ENCODE data around the gene DYNLL2.

GRCh38 chr17:58120195-58120822, 37.1 kb downstream of the DYNLL2 start:
- TF ChIP-seq CTCF (IDR thresholded peaks at IDR 0.05): no peak
- no peak for TF ChIP-seq POLR2A (IDR thresholded peaks at IDR 0.05)

All from ovary (tissue), 3 donors.